ENCODE data around the gene FAM83G.

- TF ChIP-seq EZH2phosphoT487 (IDR thresholded peaks at IDR 0.05; ENCODE audit: borderline replicate concordance, low read depth, low read length): no peak
- TF ChIP-seq, protein P1, sequence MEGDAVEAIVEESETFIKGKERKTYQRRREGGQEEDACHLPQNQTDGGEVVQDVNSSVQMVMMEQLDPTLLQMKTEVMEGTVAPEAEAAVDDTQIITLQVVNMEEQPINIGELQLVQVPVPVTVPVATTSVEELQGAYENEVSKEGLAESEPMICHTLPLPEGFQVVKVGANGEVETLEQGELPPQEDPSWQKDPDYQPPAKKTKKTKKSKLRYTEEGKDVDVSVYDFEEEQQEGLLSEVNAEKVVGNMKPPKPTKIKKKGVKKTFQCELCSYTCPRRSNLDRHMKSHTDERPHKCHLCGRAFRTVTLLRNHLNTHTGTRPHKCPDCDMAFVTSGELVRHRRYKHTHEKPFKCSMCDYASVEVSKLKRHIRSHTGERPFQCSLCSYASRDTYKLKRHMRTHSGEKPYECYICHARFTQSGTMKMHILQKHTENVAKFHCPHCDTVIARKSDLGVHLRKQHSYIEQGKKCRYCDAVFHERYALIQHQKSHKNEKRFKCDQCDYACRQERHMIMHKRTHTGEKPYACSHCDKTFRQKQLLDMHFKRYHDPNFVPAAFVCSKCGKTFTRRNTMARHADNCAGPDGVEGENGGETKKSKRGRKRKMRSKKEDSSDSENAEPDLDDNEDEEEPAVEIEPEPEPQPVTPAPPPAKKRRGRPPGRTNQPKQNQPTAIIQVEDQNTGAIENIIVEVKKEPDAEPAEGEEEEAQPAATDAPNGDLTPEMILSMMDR (conservative IDR thresholded peaks at IDR 0.05; ENCODE audit: low read length): no peak
Measured at GRCh38 chr17:18985475-18985874, 19.1 kb downstream of the FAM83G start.
